Vagina (tissue), 2 donors: ENCODE measurements around the gene PUSL1. TPM values are rescaled to one million over a fixed set of nuclear protein-coding genes. Genes with fewer than 3 reads are reported as not detected.

Experiments used
- DNase-seq, 2 donors: peaks; one replicate each; pipeline ENCODE4 v3.0.0-alpha.2; 2017; ENCODE audit errors: extremely low spot score in 2 of 2
- H3K27ac ChIP-seq: fragments of 200-600 bp; sonication (generic); one replicate; pipeline ENCODE4 v1.5.1; 2019
- H3K27me3 ChIP-seq: fragments of 200-600 bp; sonication (generic); one replicate; pipeline ENCODE4 v1.5.1; 2019
- H3K36me3 ChIP-seq, 2 donors: fragments of 200-600 bp; sonication (generic); one replicate each; pipeline ENCODE4 v1.5.1; 2017 to 2019
- H3K4me1 ChIP-seq: fragments of 200-600 bp; sonication (generic); one replicate; pipeline ENCODE4 v1.5.1; 2019
- H3K4me3 ChIP-seq, 2 donors: fragments of 200-600 bp; sonication (generic); 1 replicate in 1 of 2; 2 replicates in 1 of 2; pipeline ENCODE4 v1.5.1; 2016 to 2019
- H3K9me3 ChIP-seq: fragments of 200-600 bp; sonication (generic); one replicate; pipeline ENCODE4 v1.5.1; 2019
- POLR2A ChIP-seq, 2 donors: fragments of 450-650 bp; IDR thresholded peaks; one replicate each; pipeline ENCODE4 v1.6.1; 2017; ENCODE audit warnings: antibody characterized with exemption in 2 of 2, mild to moderate bottlenecking in 2 of 2, moderate library complexity in 2 of 2
- POLR2AphosphoS5 ChIP-seq, 2 donors: sonication (generic); formaldehyde crosslinking; IDR thresholded peaks; one replicate each; pipeline ENCODE4 v1.9.0; 2017; ENCODE audit warnings: antibody characterized with exemption in 2 of 2, mild to moderate bottlenecking in 2 of 2, low read depth in 1 of 2; ENCODE audit not compliant: insufficient read depth in 1 of 2
- intact Hi-C: fragments of 100-400 bp; cut with DNase I; formaldehyde crosslinking; loops from one replicate; pipeline ENCODE4 v1.15.1; 2023
- total RNA-seq: library from RNA; depleted of rRNA; stranded (reverse); fragments of >200 nt; gene quantifications from one replicate; pipeline ENCODE4 v1.2.3, GENCODE V29; 2016
- TF ChIP-seq, protein P1 (sequence below), 3 experiments: fragments of 450-650 bp in 2 of 3; fragments of 200-600 bp in 1 of 3; sonication (generic) in 1 of 3; IDR thresholded peaks; one replicate each; pipeline ENCODE4 v1.5.1; 2017 to 2019; ENCODE audit warnings: antibody characterized with exemption in 3 of 3, mild to moderate bottlenecking in 2 of 3, moderate library complexity in 2 of 3

The PUSL1 gene
- total RNA-seq, 1 donor from 2014 or later, result 31.2 TPM

DNA sequence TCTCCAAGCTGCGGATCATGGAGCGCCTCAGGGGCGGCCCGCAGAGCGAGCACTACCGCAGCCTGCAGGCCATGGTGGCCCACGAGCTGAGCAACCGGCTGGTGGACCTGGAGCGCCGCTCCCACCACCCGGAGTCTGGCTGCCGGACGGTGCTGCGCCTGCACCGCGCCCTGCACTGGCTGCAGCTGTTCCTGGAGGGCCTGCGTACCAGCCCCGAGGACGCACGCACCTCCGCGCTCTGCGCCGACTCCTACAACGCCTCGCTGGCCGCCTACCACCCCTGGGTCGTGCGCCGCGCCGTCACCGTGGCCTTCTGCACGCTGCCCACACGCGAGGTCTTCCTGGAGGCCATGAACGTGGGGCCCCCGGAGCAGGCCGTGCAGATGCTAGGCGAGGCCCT is 18.9 kb downstream of the PUSL1 start:
- intact Hi-C loops, result no loop called here
- H3K27me3 ChIP-seq, result no peaks in the 10 kb centered on the region

GRCh38 chr1:1328254-1328653 is 19.9 kb downstream of the PUSL1 start:
- DNase-seq, result no peak
- TF ChIP-seq POLR2A (IDR thresholded peaks at IDR 0.05) (no peak), POLR2AphosphoS5 (IDR thresholded peaks at IDR 0.05; ENCODE audit: insufficient read depth in 1 of 2, low read depth in 1 of 2) (no peak)
- TF ChIP-seq, protein P1, sequence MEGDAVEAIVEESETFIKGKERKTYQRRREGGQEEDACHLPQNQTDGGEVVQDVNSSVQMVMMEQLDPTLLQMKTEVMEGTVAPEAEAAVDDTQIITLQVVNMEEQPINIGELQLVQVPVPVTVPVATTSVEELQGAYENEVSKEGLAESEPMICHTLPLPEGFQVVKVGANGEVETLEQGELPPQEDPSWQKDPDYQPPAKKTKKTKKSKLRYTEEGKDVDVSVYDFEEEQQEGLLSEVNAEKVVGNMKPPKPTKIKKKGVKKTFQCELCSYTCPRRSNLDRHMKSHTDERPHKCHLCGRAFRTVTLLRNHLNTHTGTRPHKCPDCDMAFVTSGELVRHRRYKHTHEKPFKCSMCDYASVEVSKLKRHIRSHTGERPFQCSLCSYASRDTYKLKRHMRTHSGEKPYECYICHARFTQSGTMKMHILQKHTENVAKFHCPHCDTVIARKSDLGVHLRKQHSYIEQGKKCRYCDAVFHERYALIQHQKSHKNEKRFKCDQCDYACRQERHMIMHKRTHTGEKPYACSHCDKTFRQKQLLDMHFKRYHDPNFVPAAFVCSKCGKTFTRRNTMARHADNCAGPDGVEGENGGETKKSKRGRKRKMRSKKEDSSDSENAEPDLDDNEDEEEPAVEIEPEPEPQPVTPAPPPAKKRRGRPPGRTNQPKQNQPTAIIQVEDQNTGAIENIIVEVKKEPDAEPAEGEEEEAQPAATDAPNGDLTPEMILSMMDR (IDR thresholded peaks at IDR 0.05), result no peak
- no peaks in the 10 kb centered on the region for H3K9me3 ChIP-seq
- intact Hi-C loops, result no loop called here
- peaks cover 0 to 15% of the 10 kb centered on the region in 2 donors for H3K36me3 ChIP-seq
- no peaks in the 10 kb centered on the region for H3K27me3 ChIP-seq
- no peak overlapping the region for H3K4me3 ChIP-seq
- H3K4me1 ChIP-seq, result peaks cover 55% of the 10 kb centered on the region
- H3K27ac ChIP-seq, result no peak overlapping the region

More for the DNA sequence above, 18.9 kb downstream of the PUSL1 start:
- Histone ChIP-seq H3K4me3 (no peak overlapping the region), H3K4me1 (peaks cover 54% of the 10 kb centered on the region), H3K36me3 (peaks cover 0 to 15% of the 10 kb centered on the region in 2 donors), H3K27ac (no peak overlapping the region), H3K9me3 (no peaks in the 10 kb centered on the region)
- TF ChIP-seq, protein P1 (IDR thresholded peaks at IDR 0.05), result no peak
- no peak for TF ChIP-seq POLR2AphosphoS5 (IDR thresholded peaks at IDR 0.05; ENCODE audit: insufficient read depth in 1 of 2, low read depth in 1 of 2)
- no peak for TF ChIP-seq POLR2A (IDR thresholded peaks at IDR 0.05)
- DNase-seq, result no peak

- H3K4me3 ChIP-seq, result no peak overlapping the region
- TF ChIP-seq POLR2A (IDR thresholded peaks at IDR 0.05) (no peak), POLR2AphosphoS5 (IDR thresholded peaks at IDR 0.05; ENCODE audit: insufficient read depth in 1 of 2, low read depth in 1 of 2) (no peak)
- TF ChIP-seq, protein P1 (IDR thresholded peaks at IDR 0.05), result no peak
- H3K9me3 ChIP-seq, result no peaks in the 10 kb centered on the region
- no peak for DNase-seq
- H3K36me3 ChIP-seq, result peaks cover 0 to 15% of the 10 kb centered on the region in 2 donors
- no peak overlapping the region for H3K27ac ChIP-seq
- intact Hi-C loops, result no loop called here
- peaks cover 55% of the 10 kb centered on the region for H3K4me1 ChIP-seq
- H3K27me3 ChIP-seq, result no peaks in the 10 kb centered on the region
Observed at GRCh38 chr1:1329304-1330210, 21.2 kb downstream of the PUSL1 start.

DNA sequence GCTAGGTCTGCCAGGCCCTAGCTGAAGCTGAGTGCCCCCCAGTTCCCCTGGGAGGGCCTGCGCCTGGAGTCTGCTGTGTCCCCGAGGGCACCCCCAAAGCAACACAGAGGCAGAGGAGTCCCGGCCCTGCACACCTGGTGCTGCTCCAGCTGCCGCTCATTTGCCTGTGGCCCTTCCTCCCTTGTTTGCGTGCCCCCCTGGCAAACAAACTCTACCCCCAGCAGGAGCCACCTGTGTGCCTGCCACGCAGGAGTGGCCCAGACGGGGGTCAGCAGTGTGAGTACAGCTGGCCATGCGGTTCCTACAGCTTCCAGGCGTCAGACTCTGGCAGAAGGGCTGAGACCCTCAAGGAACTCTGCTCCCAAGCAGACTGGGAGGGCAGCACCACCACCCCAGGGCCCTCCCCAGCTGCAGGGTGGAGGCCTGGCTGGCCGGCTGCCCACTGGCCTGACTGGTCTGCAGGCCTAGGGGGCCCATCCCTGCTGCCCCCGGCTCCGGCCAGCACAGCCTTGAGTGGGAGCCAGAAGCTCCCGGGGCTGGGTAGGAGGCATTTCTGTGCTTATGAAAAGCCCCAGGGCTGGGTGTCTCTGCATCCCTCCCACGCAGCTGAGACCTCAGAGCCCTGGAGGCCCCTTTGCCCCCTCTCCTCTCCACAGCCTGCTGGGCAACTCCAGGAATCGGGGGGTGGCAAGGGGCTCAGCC is 22.1 kb downstream of the PUSL1 start:
- H3K27me3 ChIP-seq, result no peaks in the 10 kb centered on the region
- H3K4me3 ChIP-seq, result no peak overlapping the region
- no peak overlapping the region for H3K27ac ChIP-seq
- DNase-seq, result no peak
- TF ChIP-seq POLR2AphosphoS5 (IDR thresholded peaks at IDR 0.05; ENCODE audit: insufficient read depth in 1 of 2, low read depth in 1 of 2) (no peak), POLR2A (IDR thresholded peaks at IDR 0.05) (no peak)
- TF ChIP-seq, protein P1 (IDR thresholded peaks at IDR 0.05), result no peak
- H3K9me3 ChIP-seq, result no peaks in the 10 kb centered on the region
- intact Hi-C loops, result no loop called here
- peaks cover 0 to 15% of the 10 kb centered on the region in 2 donors for H3K36me3 ChIP-seq
- peaks cover 48% of the 10 kb centered on the region for H3K4me1 ChIP-seq
